GM10847 (cell line): ENCODE data around the gene ARHGAP30.

Experiments
- POLR2A ChIP-seq: IDR thresholded peaks from 2 replicates; pipeline ENCODE4 v1.6.1; 2011; ENCODE audit not compliant: insufficient read length; ENCODE audit errors: extremely low read depth

Gene ARHGAP30

GRCh38 chr1:161069731-161070270 lies at the start of gene ARHGAP30:
Gene ARHGAP30, minus strand, starts transcription at chr1:161069891. Its CDS starts 267 bp downstream, at chr1:161069624.
- peak; percentile 74 for TF ChIP-seq POLR2A

GRCh38 chr1:161117759-161118581 lies 48.3 kb upstream of the ARHGAP30 start, which contains the start of the genes NIT1 and PFDN2:
Gene NIT1, plus strand, starts transcription at chr1:161118105. Its CDS starts 72 bp downstream, at chr1:161118177.
Gene PFDN2, minus strand, starts transcription at chr1:161118037. Its CDS starts 11 bp downstream, at chr1:161118026.
- TF ChIP-seq POLR2A: peak; percentile 87

- no peak for TF ChIP-seq POLR2A
Observed at GRCh38 chr1:161115132-161115711, 45.5 kb upstream of the ARHGAP30 start.

- TF ChIP-seq POLR2A: no peak
Observed at GRCh38 chr1:161114556-161114955, 44.9 kb upstream of the ARHGAP30 start.

- TF ChIP-seq POLR2A: no peak
Observed at GRCh38 chr1:161113915-161114314, 44.2 kb upstream of the ARHGAP30 start.

GRCh38 chr1:161111527-161111926 lies 41.8 kb upstream of the ARHGAP30 start:
- no peak for TF ChIP-seq POLR2A

GRCh38 chr1:161111117-161111516 lies 41.4 kb upstream of the ARHGAP30 start:
- no peak for TF ChIP-seq POLR2A

GRCh38 chr1:161106431-161106830 lies 36.7 kb upstream of the ARHGAP30 start:
- TF ChIP-seq POLR2A: no peak

GRCh38 chr1:161100556-161100955 lies 30.9 kb upstream of the ARHGAP30 start:
- no peak for TF ChIP-seq POLR2A

GRCh38 chr1:161099090-161099802 lies 29.6 kb upstream of the ARHGAP30 start:
- TF ChIP-seq POLR2A: no peak

GRCh38 chr1:161098210-161099068 lies 28.7 kb upstream of the ARHGAP30 start, which contains the start of gene KLHDC9:
Gene KLHDC9, plus strand, starts transcription at chr1:161098361. Its CDS starts 175 bp downstream, at chr1:161098536.
- TF ChIP-seq POLR2A: no peak

- no peak for TF ChIP-seq POLR2A
Observed at GRCh38 chr1:161096530-161096929, 26.8 kb upstream of the ARHGAP30 start.

GRCh38 chr1:161096015-161096414 lies 26.3 kb upstream of the ARHGAP30 start:
- TF ChIP-seq POLR2A: no peak

- no peak for TF ChIP-seq POLR2A
Observed at GRCh38 chr1:161095230-161095629, 25.5 kb upstream of the ARHGAP30 start.
